SK-N-SH treated with all-trans-retinoic acid at 6 μM for 48 hours (cell line): Measurements from ENCODE around the gene KIRREL3.

ENCODE experiments used
- GLIS3 ChIP-seq: fragments of 250-450 bp; sonication (Bioruptor Pico); IDR thresholded peaks from 2 replicates; pipeline ENCODE4 v1.5.0; 2020; ENCODE audit warnings: mild to moderate bottlenecking, moderate library complexity
- OSR1 ChIP-seq: fragments of 250-450 bp; sonication (Bioruptor Pico); IDR thresholded peaks from 2 replicates; pipeline ENCODE4 v1.8.0; 2022; ENCODE audit warnings: moderate library complexity, mild to moderate bottlenecking, inconsistent platforms
- PATZ1 ChIP-seq: fragments of 250-450 bp; sonication (Bioruptor Pico); IDR thresholded peaks from 2 replicates; pipeline ENCODE4 v1.8.0; 2020; ENCODE audit warnings: mild to moderate bottlenecking, moderate library complexity, borderline replicate concordance
- ZC3H10 ChIP-seq: fragments of 250-450 bp; sonication (Bioruptor Pico); IDR thresholded peaks from 2 replicates; pipeline ENCODE4 v1.5.1; 2021; ENCODE audit warnings: mild to moderate bottlenecking, moderate library complexity
- ZFP3 ChIP-seq: fragments of 250-450 bp; sonication (Bioruptor Pico); IDR thresholded peaks from 2 replicates; pipeline ENCODE4 v1.5.0; 2020; ENCODE audit warnings: mild to moderate bottlenecking, moderate library complexity
- TF ChIP-seq, protein P1 (sequence below): fragments of 250-450 bp; sonication (Bioruptor Pico); IDR thresholded peaks from 2 replicates; pipeline ENCODE4 v1.5.1; 2020; ENCODE audit warnings: low read depth, mild to moderate bottlenecking, moderate library complexity

DNA sequence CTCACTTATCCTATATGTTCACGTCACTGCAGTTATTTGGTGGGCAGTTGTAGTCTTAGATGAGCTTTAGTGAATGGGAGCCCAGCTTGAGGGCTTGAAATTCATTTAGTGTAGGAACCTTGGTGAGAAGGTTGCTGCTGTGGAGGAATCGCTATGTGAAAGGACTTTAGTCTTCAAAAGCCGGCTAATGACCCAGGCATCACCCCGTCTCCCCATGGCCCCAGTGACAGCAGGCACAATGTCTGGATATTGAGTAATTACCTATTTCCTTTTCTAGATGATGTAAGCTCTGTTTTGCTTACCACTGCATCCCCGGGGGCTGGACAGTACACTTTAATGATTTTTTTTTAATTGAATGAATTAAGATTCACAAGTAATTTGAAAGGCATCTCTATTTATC is 361.9 kb downstream of the KIRREL3 start:
- no peak for TF ChIP-seq ZFP3 (CRISPR knock-in tag)
- TF ChIP-seq, protein P1, sequence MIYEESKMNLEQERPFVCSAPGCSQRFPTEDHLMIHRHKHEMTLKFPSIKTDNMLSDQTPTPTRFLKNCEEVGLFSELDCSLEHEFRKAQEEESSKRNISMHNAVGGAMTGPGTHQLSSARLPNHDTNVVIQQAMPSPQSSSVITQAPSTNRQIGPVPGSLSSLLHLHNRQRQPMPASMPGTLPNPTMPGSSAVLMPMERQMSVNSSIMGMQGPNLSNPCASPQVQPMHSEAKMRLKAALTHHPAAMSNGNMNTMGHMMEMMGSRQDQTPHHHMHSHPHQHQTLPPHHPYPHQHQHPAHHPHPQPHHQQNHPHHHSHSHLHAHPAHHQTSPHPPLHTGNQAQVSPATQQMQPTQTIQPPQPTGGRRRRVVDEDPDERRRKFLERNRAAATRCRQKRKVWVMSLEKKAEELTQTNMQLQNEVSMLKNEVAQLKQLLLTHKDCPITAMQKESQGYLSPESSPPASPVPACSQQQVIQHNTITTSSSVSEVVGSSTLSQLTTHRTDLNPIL: no peak
- no peak for TF ChIP-seq ZC3H10
- TF ChIP-seq GLIS3 (CRISPR knock-in tag): no peak
- no peak for TF ChIP-seq PATZ1
- no peak for TF ChIP-seq OSR1
